HG03060 (cell line): Measurements from ENCODE around the gene PCED1A.
"Not testable (repeated sequence)": the region's sequence is repeated elsewhere in the genome, so short reads cannot be mapped to it uniquely, and the experiment has no call there.

Experiments
- ATAC-seq: cut with Tn5 transposase; IDR thresholded peaks from one replicate; pipeline ENCODE4 v1.9.1; 2021; ENCODE audit warnings: low read depth, moderate number of reproducible peaks; ENCODE audit not compliant: unreplicated experiment

Gene PCED1A

GRCh38 chr20:2807929-2808328, 32.5 kb downstream of the PCED1A start:
- not testable (repeated sequence) for ATAC-seq

GRCh38 chr20:2807019-2807418, 33.4 kb downstream of the PCED1A start:
- ATAC-seq: no peak

- ATAC-seq: no peak
These were observed 34.1 kb downstream of the PCED1A start for GRCh38 chr20:2806351-2806701.

GRCh38 chr20:2805689-2806350, 34.6 kb downstream of the PCED1A start:
- no peak for ATAC-seq

GRCh38 chr20:2804852-2805688, 35.4 kb downstream of the PCED1A start:
- no peak for ATAC-seq

- ATAC-seq: no peak
These were observed 36.2 kb downstream of the PCED1A start for GRCh38 chr20:2804041-2804828.

- no peak for ATAC-seq
These were observed 39.1 kb downstream of the PCED1A start for GRCh38 chr20:2801286-2801728.

- ATAC-seq: no peak
These were observed 39.8 kb downstream of the PCED1A start, which contains the start of gene CPXM1 for GRCh38 chr20:2800521-2801285. TSS of gene CPXM1 (minus strand) at chr20:2800627. CDS start at chr20:2800572, 55 bp downstream.

GRCh38 chr20:2799688-2800520, 40.6 kb downstream of the PCED1A start:
- no peak for ATAC-seq

- ATAC-seq: no peak
These were observed 41.2 kb downstream of the PCED1A start for GRCh38 chr20:2799271-2799670.

GRCh38 chr20:2798814-2799213, 41.6 kb downstream of the PCED1A start:
- ATAC-seq: no peak

GRCh38 chr20:2798095-2798805, 42.2 kb downstream of the PCED1A start:
- no peak for ATAC-seq

GRCh38 chr20:2797136-2797983, 43.1 kb downstream of the PCED1A start:
- ATAC-seq: no peak

- no peak for ATAC-seq
These were observed 44.3 kb downstream of the PCED1A start for GRCh38 chr20:2796011-2796660.

GRCh38 chr20:2795451-2795850, 45.0 kb downstream of the PCED1A start:
- no peak for ATAC-seq

GRCh38 chr20:2794866-2795447, 45.5 kb downstream of the PCED1A start:
- no peak for ATAC-seq

- ATAC-seq: no peak
These were observed 46.2 kb downstream of the PCED1A start for GRCh38 chr20:2794202-2794748.
